ENCODE results near the gene CAPN15. TPM values are rescaled to one million over a fixed set of nuclear protein-coding genes. Genes with fewer than 3 reads are reported as not detected.
"Not testable (repeated sequence)": the region's sequence is repeated elsewhere in the genome, so short reads cannot be mapped to it uniquely, and the experiment has no call there.

Gene CAPN15
- total RNA-seq, 1 experiment from 2014 or later: 76.4 TPM

GRCh38 chr16:506246-506546 is 21.3 kb upstream of the CAPN15 start:
- no peak for TF ChIP-seq CTCF (conservative IDR thresholded peaks at IDR 0.05)
- H4K20me1 ChIP-seq (ENCODE audit: control insufficient read depth, insufficient read depth, insufficient read length): no peaks in the 10 kb centered on the region
- no peak overlapping the region for H2BK120ac ChIP-seq (ENCODE audit: low read depth, low read length, poor library complexity, severe bottlenecking)
- no peak overlapping the region for H3K4me2 ChIP-seq (ENCODE audit: insufficient read depth, insufficient read length, low read length)
- no peak overlapping the region for H3K9ac ChIP-seq (ENCODE audit: extremely low read depth, insufficient read length, low read length)
- no peaks in the 10 kb centered on the region for H3K9me3 ChIP-seq (ENCODE audit: control insufficient read depth, low read depth, low read length)
- H3K4me1 Mint-ChIP-seq: peaks cover 0 to 3% of the 10 kb centered on the region in 2 experiments; a peak in 3 of 4 replicates
- WGBS (ENCODE audit: extremely low coverage, insufficient read length, low lambda C conversion rate): no CpG with 5 or more reads among the region's 7 CpGs
- H3K79me2 ChIP-seq (ENCODE audit: insufficient read depth, low read length): no peaks in the 10 kb centered on the region
- no peak overlapping the region for H3T11ph ChIP-seq (ENCODE audit: low read length)
- H3K4me1 ChIP-seq (ENCODE audit: insufficient read depth, low read length): no peaks in the 10 kb centered on the region
- no peak for DNase-seq
- H2BK20ac ChIP-seq (ENCODE audit: low read depth, low read length, poor library complexity, severe bottlenecking): no peak overlapping the region
- H3K18ac ChIP-seq (ENCODE audit: insufficient read length, low read depth, low read length): no peak overlapping the region
- H2BK5ac ChIP-seq (ENCODE audit: insufficient read length, low read length): no peak overlapping the region
- no peak overlapping the region for H3K27ac ChIP-seq (ENCODE audit: insufficient read length, low read depth, low read length)
- H2AK5ac ChIP-seq (ENCODE audit: insufficient read length, low read length): no peak overlapping the region
- no peak overlapping the region for H4K8ac ChIP-seq (replicated peaks; ENCODE audit: insufficient read length, low read depth, low read length)
- no peaks in the 10 kb centered on the region for H3K23me2 ChIP-seq (ENCODE audit: insufficient read length, low read depth, low read length, poor library complexity, severe bottlenecking)
- H3K56ac ChIP-seq (ENCODE audit: insufficient read length, low read depth, low read length): no peak overlapping the region
- H4K5ac ChIP-seq (ENCODE audit: insufficient read length, low read depth, low read length): no peak overlapping the region
- no peak overlapping the region for H3K23ac ChIP-seq (ENCODE audit: insufficient read length, low read depth, low read length)
- no peaks in the 10 kb centered on the region for H3K79me1 ChIP-seq (ENCODE audit: insufficient read depth, low read depth, low read length, poor library complexity, severe bottlenecking)
- H3K4ac ChIP-seq (ENCODE audit: low read depth, low read length): no peak overlapping the region
- no peak overlapping the region for H3K4me3 Mint-ChIP-seq
- H3K27me3 Mint-ChIP-seq (ENCODE audit: low read depth): no peaks in the 10 kb centered on the region; the same call in 1 of the 2 replicates
- H3K27ac Mint-ChIP-seq: peak overlapping the region in 1 of 3 experiments; percentile 62; a peak in 1 of 7 replicates
- no peak overlapping the region for H2BK15ac ChIP-seq (ENCODE audit: low read depth, low read length)
- H3K9me3 Mint-ChIP-seq: no peaks in the 10 kb centered on the region
- H3K36me3 Mint-ChIP-seq (ENCODE audit: insufficient read depth in 1 of 3, low read depth in 3 of 3): peaks cover 4 to 12% (median 9%) of the 10 kb centered on the region in 3 experiments
- no peaks in the 10 kb centered on the region for H3K27me3 ChIP-seq (ENCODE audit: insufficient read depth, low read length)
- no peak overlapping the region for H2AFZ ChIP-seq (ENCODE audit: low read length)
- no peak overlapping the region for H4K91ac ChIP-seq (ENCODE audit: insufficient read length, low read depth, low read length)
- H2BK12ac ChIP-seq (ENCODE audit: insufficient read length, low read depth, low read length): no peak overlapping the region
- H3K14ac ChIP-seq (ENCODE audit: insufficient read depth, low read length): no peak overlapping the region

GRCh38 chr16:507527-507926 is 20.0 kb upstream of the CAPN15 start:
- not testable (repeated sequence) for H3K18ac ChIP-seq (ENCODE audit: insufficient read length, low read depth, low read length); H2BK12ac ChIP-seq (ENCODE audit: insufficient read length, low read depth, low read length); H3K14ac ChIP-seq (ENCODE audit: insufficient read depth, low read length); H2AK5ac ChIP-seq (ENCODE audit: insufficient read length, low read length); H3K4me1 Mint-ChIP-seq; H3K9me3 Mint-ChIP-seq; H2BK120ac ChIP-seq (ENCODE audit: low read depth, low read length, poor library complexity, severe bottlenecking); H3K79me1 ChIP-seq (ENCODE audit: insufficient read depth, low read depth, low read length, poor library complexity, severe bottlenecking); H2BK15ac ChIP-seq (ENCODE audit: low read depth, low read length); H3K27me3 ChIP-seq (ENCODE audit: insufficient read depth, low read length); H3K79me2 ChIP-seq (ENCODE audit: insufficient read depth, low read length); H3K4me2 ChIP-seq (ENCODE audit: insufficient read depth, insufficient read length, low read length); H3T11ph ChIP-seq (ENCODE audit: low read length); H4K5ac ChIP-seq (ENCODE audit: insufficient read length, low read depth, low read length); H3K27ac ChIP-seq (ENCODE audit: insufficient read length, low read depth, low read length); H3K23ac ChIP-seq (ENCODE audit: insufficient read length, low read depth, low read length); H3K56ac ChIP-seq (ENCODE audit: insufficient read length, low read depth, low read length); DNase-seq; H3K4me1 ChIP-seq (ENCODE audit: insufficient read depth, low read length); H2AFZ ChIP-seq (ENCODE audit: low read length); H3K4me3 Mint-ChIP-seq; H3K9ac ChIP-seq (ENCODE audit: extremely low read depth, insufficient read length, low read length); H4K20me1 ChIP-seq (ENCODE audit: control insufficient read depth, insufficient read depth, insufficient read length); H3K27me3 Mint-ChIP-seq (ENCODE audit: low read depth); H4K91ac ChIP-seq (ENCODE audit: insufficient read length, low read depth, low read length); H4K8ac ChIP-seq (replicated peaks; ENCODE audit: insufficient read length, low read depth, low read length); H3K23me2 ChIP-seq (ENCODE audit: insufficient read length, low read depth, low read length, poor library complexity, severe bottlenecking); H3K9me3 ChIP-seq (ENCODE audit: control insufficient read depth, low read depth, low read length); H2BK20ac ChIP-seq (ENCODE audit: low read depth, low read length, poor library complexity, severe bottlenecking); H3K4ac ChIP-seq (ENCODE audit: low read depth, low read length); H2BK5ac ChIP-seq (ENCODE audit: insufficient read length, low read length)
- peaks cover 4 to 12% (median 9%) of the 10 kb centered on the region in 3 experiments for H3K36me3 Mint-ChIP-seq (ENCODE audit: insufficient read depth in 1 of 3, low read depth in 3 of 3)
- peak overlapping the region in 1 of 3 experiments; percentile 8; a peak in 2 of 7 replicates for H3K27ac Mint-ChIP-seq
- WGBS (ENCODE audit: extremely low coverage, insufficient read length, low lambda C conversion rate): no CpG with 5 or more reads among the region's 14 CpGs

Measured in H9 (cell line).